Endothelial cell of umbilical vein (primary cell): ENCODE data around the gene QDPR. TPM values are rescaled to one million over a fixed set of nuclear protein-coding genes. Genes with fewer than 3 reads are reported as not detected.

Experiments
- BruUV-seq: library from RNA; stranded (reverse); fragments of 400-500 nt; replicated peaks from 2 replicates; lab custom pipeline; 2021; lab: Mats Ljungman, UMichigan
- CTCF ChIA-PET: fragments of 300-600, 350-600 bp; sonication (Branson Sonifier 250); formaldehyde crosslinking; loops from one replicate; lab custom pipeline; 2021; ENCODE audit warnings: antibody characterized with exemption, inconsistent platforms; lab: Charles Lee
- POLR2A ChIA-PET: fragments of 300-600, 350-600 bp; sonication (Branson Sonifier 250); formaldehyde crosslinking; loops from one replicate; lab custom pipeline; 2021; ENCODE audit warnings: antibody characterized with exemption, inconsistent platforms; lab: Charles Lee
- DNase-seq: peaks from one replicate; pipeline ENCODE4 v3.0.0-alpha.2; 2011; ENCODE audit warnings: low read depth, low spot score
- FAIRE-seq: peaks from 2 replicates; lab custom pipeline; 2011; peaks lifted over from hg19 to GRCh38; lab: Jason Lieb, UNC
- H2AFZ ChIP-seq: 2 replicates; pipeline ENCODE4 v1.6.0; 2012; ENCODE audit warnings: low read depth, low read length, control low read depth, inconsistent platforms
- H3K27ac ChIP-seq: 2 replicates; pipeline ENCODE4 v1.5.1; 2011; ENCODE audit warnings: low read depth, mild to moderate bottlenecking, control low read depth, low read length, moderate library complexity; ENCODE audit not compliant: insufficient read depth
- H3K27me3 ChIP-seq, 2 experiments: 2 replicates each; pipeline versions ENCODE4 v1.6.0 to v1.6.1; 2011; ENCODE audit warnings: low read length in 2 of 2, mixed read lengths in 1 of 2; ENCODE audit not compliant: control insufficient read depth in 2 of 2, insufficient read depth in 2 of 2
- H3K36me3 ChIP-seq, 2 experiments: 2 replicates in 1 of 2; 3 replicates in 1 of 2; pipeline ENCODE4 v1.5.1; 2011; ENCODE audit warnings: low read length in 2 of 2, mild to moderate bottlenecking in 1 of 2, moderate library complexity in 1 of 2; ENCODE audit not compliant: control insufficient read depth in 2 of 2, insufficient read depth in 2 of 2; ENCODE audit errors: extremely low read depth in 1 of 2
- H3K4me1 ChIP-seq: 3 replicates; pipeline ENCODE4 v1.5.1; 2011; ENCODE audit warnings: mild to moderate bottlenecking, low read length; ENCODE audit not compliant: control insufficient read depth, insufficient read depth; ENCODE audit errors: extremely low read depth
- H3K4me2 ChIP-seq: 2 replicates; pipeline ENCODE4 v1.6.1; 2011; ENCODE audit warnings: low read length, control low read depth, mixed read lengths; ENCODE audit not compliant: insufficient read depth
- H3K4me3 ChIP-seq, 3 experiments: fragments of 200-600 bp in 1 of 3; sonication (generic), shearing (Covaris generic) in 1 of 3; replicated peaks in 1 of 3; 2 replicates each; pipeline ENCODE4 v1.5.1; 2011 to 2016; ENCODE audit warnings: control low read depth in 3 of 3, low read length in 3 of 3, mild to moderate bottlenecking in 2 of 3, inconsistent platforms in 1 of 3, low read depth in 1 of 3, moderate library complexity in 1 of 3; ENCODE audit not compliant: insufficient read depth in 1 of 3
- H3K79me2 ChIP-seq: 2 replicates; pipeline ENCODE4 v1.6.0; 2012; ENCODE audit warnings: low read length, inconsistent platforms; ENCODE audit not compliant: control insufficient read depth, insufficient read depth
- H3K9ac ChIP-seq: replicated peaks from 2 replicates; pipeline ENCODE3; 2011; ENCODE audit warnings: low read length, control low read depth; ENCODE audit not compliant: insufficient read depth; ENCODE audit errors: extremely low read depth
- H3K9me1 ChIP-seq: replicated peaks from 3 replicates; pipeline ENCODE4 v1.6.0; 2011; ENCODE audit warnings: mild to moderate bottlenecking, low read length; ENCODE audit not compliant: control insufficient read depth, insufficient read depth; ENCODE audit errors: extremely low read depth
- H3K9me3 ChIP-seq: replicated peaks from 2 replicates; pipeline ENCODE4 v1.5.1; 2012; ENCODE audit warnings: low read length, inconsistent platforms; ENCODE audit not compliant: control insufficient read depth, insufficient read depth
- H4K20me1 ChIP-seq: replicated peaks from 2 replicates; pipeline ENCODE3; 2011; ENCODE audit warnings: mild to moderate bottlenecking, low read length; ENCODE audit not compliant: control insufficient read depth, insufficient read depth; ENCODE audit errors: extremely low read depth
- FOS ChIP-seq: IDR thresholded peaks from 2 replicates; pipeline ENCODE4 v1.6.1; 2011; ENCODE audit warnings: mild to moderate bottlenecking, low read length, moderate library complexity, borderline replicate concordance; ENCODE audit not compliant: insufficient read depth
- JUN ChIP-seq: IDR thresholded peaks from 2 replicates; pipeline ENCODE4 v1.6.1; 2011; ENCODE audit warnings: borderline replicate concordance, low read depth; ENCODE audit not compliant: insufficient read length, insufficient read depth
- dilution Hi-C: fragments of 300-500 bp; cut with MboI; formaldehyde crosslinking; loops from one replicate; pipeline ENCODE4 v1.15.0; 2019; ENCODE audit warnings: low sequenced_read_pairs; ENCODE audit not compliant: extremely low pct_ligation_motif_present
- intact Hi-C: fragments of 100-400 bp; cut with micrococcal nuclease; formaldehyde crosslinking; loops from one replicate; pipeline ENCODE4 v1.10.0; 2022
- polyA plus RNA-seq, 4 experiments: library from polyadenylated mRNA; depleted of rRNA in 3 of 4; stranded (reverse) in 3 of 4; unstranded in 1 of 4; fragments of >200 nt; gene quantifications; 2 replicates each; pipeline versions ENCODE4 v1.2.1 to v1.2.3, GENCODE V29; 2011 to 2012; ENCODE audit warnings: missing spikeins in 1 of 4
- total RNA-seq: library from RNA; stranded (reverse); gene quantifications from 2 replicates; pipeline ENCODE4 v1.2.3, GENCODE V29; 2021
- TF ChIP-seq, protein P1 (sequence below): IDR thresholded peaks from 2 replicates; pipeline ENCODE4 v1.6.1; 2011; ENCODE audit not compliant: insufficient read depth, insufficient read length
- TF ChIP-seq, protein P2 (sequence below), 2 donors: IDR thresholded peaks; 1 replicate in 1 of 2; 2 replicates in 1 of 2; pipeline ENCODE4 v1.5.1; 2011; ENCODE audit warnings: low read length in 2 of 2, mild to moderate bottlenecking in 2 of 2, moderate library complexity in 2 of 2, control low read depth in 1 of 2, inconsistent platforms in 1 of 2, low read depth in 1 of 2; ENCODE audit not compliant: insufficient read depth in 1 of 2; ENCODE audit errors: extremely low read depth in 1 of 2

Gene QDPR
- total and polyA plus RNA-seq, 2 donors (not counting 3 experiments of a cell fraction or from before 2014, with no cell fraction given), result 20.5 to 20.9 TPM

DNA sequence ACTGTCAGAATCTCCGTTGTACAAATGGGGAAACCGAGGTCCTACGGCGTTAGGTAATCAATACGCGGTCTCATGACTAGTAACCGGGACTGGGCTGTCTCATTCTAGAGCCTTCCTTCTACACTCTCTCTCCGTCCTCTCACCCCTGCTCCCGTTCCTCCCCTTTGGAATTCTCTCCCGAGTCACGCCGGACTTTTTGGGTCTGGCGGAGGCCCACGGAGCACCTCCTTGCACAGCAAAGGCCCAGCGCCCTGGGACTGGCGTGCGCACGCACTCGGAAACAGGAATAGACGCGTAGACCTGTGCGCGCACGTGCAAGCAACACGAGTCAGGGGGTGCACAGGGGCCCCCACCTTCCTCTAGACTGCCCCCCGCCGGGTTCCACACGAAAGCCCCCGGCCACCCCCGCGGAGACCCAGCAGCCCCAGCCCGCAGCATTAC lies 361 bp downstream of the QDPR start:
- DNase-seq (peak; percentile 53), FAIRE-seq (no peak)
- peak overlapping the region; percentile 70 for H2AFZ ChIP-seq
- peaks cover 15% of the 10 kb centered on the region for H3K4me1 ChIP-seq
- H3K9ac ChIP-seq, result peak overlapping the region; percentile 66
- no peaks in the 10 kb centered on the region for H3K9me1 ChIP-seq
- peak overlapping the region; percentile 99 for H3K4me2 ChIP-seq
- H3K4me3 ChIP-seq, result peak overlapping the region; percentile 58 to 97 (median 74)
- peak overlapping the region; percentile 56 for H3K27ac ChIP-seq
- no TSS peak for BruUV-seq
- H3K79me2 ChIP-seq, result peaks cover 19% of the 10 kb centered on the region
- intact Hi-C loops, result no loop called here
- TF ChIP-seq, protein P1, sequence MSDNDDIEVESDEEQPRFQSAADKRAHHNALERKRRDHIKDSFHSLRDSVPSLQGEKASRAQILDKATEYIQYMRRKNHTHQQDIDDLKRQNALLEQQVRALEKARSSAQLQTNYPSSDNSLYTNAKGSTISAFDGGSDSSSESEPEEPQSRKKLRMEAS, result peak; percentile 18
- no peak for TF ChIP-seq FOS
- CTCF ChIA-PET, result interaction anchor here (1.0 to 1.5 kb wide), 6 partner anchors 10 to 305 kb away, joined by 3 to 6 read pairs (median 4); no protein-coding TSS in a partner anchor
- dilution Hi-C loops, result no loop called here
- H3K27me3 ChIP-seq, result peaks cover 10% of the 10 kb centered on the region in 2 experiments
- POLR2A ChIA-PET, result interaction anchor here (0.7 kb wide), 1 partner anchor 211 kb away, joined by 3 read pairs; no protein-coding TSS in a partner anchor
- no peaks in the 10 kb centered on the region for H3K9me3 ChIP-seq
- no peaks in the 10 kb centered on the region for H3K36me3 ChIP-seq
- no peaks in the 10 kb centered on the region for H4K20me1 ChIP-seq

DNA sequence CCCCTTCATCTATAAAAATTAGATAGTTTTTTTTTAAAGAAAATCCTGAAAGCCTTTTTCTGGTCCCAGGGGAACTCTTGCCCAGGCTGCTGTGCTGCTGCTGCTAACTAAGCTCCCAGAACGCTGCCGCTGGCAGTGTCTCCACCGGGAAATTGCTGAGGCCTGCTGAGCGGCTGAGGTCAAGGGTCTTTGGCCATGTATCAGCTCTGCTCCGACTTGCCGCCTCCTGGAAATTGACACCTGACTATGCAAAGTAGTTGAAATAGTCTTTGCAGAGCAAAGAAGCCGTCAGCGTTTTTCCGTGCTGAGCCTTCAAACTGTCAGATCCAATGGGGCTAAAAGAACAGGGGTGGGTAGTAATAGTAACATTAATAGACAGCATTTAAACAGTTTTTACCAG lies 839 bp downstream of the QDPR start:
- Histone ChIP-seq H3K36me3 (no peaks in the 10 kb centered on the region), H3K4me2 (peak overlapping the region; percentile 99), H3K9me3 (no peaks in the 10 kb centered on the region), H3K9ac (peak overlapping the region; percentile 66), H3K79me2 (peaks cover 19% of the 10 kb centered on the region), H3K4me3 (peak overlapping the region; percentile 58 to 97 (median 74)), H3K4me1 (peaks cover 15% of the 10 kb centered on the region), H3K27ac (peak overlapping the region; percentile 56), H3K27me3 (peaks cover 8 to 9% of the 10 kb centered on the region in 2 experiments), H4K20me1 (no peaks in the 10 kb centered on the region), H2AFZ (peak overlapping the region; percentile 70), H3K9me1 (no peaks in the 10 kb centered on the region)
- dilution Hi-C loops (no loop called here), intact Hi-C loops (no loop called here)
- peak; percentile 39 for DNase-seq
- ChIA-PET POLR2A (interaction anchor here (0.7 kb wide), 1 partner anchor 211 kb away, joined by 3 read pairs; no protein-coding TSS in a partner anchor), CTCF (interaction anchor here (1.1 to 1.5 kb wide), 4 partner anchors 9 to 306 kb away, joined by 3 to 6 read pairs (median 4); no protein-coding TSS in a partner anchor)
- no peak for TF ChIP-seq JUN
- TF ChIP-seq, protein P1, result no peak
- TF ChIP-seq FOS, result no peak
- TF ChIP-seq, protein P2, sequence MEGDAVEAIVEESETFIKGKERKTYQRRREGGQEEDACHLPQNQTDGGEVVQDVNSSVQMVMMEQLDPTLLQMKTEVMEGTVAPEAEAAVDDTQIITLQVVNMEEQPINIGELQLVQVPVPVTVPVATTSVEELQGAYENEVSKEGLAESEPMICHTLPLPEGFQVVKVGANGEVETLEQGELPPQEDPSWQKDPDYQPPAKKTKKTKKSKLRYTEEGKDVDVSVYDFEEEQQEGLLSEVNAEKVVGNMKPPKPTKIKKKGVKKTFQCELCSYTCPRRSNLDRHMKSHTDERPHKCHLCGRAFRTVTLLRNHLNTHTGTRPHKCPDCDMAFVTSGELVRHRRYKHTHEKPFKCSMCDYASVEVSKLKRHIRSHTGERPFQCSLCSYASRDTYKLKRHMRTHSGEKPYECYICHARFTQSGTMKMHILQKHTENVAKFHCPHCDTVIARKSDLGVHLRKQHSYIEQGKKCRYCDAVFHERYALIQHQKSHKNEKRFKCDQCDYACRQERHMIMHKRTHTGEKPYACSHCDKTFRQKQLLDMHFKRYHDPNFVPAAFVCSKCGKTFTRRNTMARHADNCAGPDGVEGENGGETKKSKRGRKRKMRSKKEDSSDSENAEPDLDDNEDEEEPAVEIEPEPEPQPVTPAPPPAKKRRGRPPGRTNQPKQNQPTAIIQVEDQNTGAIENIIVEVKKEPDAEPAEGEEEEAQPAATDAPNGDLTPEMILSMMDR (IDR thresholded peaks at IDR 0.05; ENCODE audit: extremely low read depth in 1 of 2, insufficient read depth in 1 of 2, low read depth in 1 of 2, low read length in 2 of 2), result no peak
- BruUV-seq, result TSS peak; percentile 22
- no peak for FAIRE-seq
